ENCODE results near the gene GNA12. TPM values are rescaled to one million over a fixed set of nuclear protein-coding genes. Genes with fewer than 3 reads are reported as not detected.
A peak's percentile ranks its signal among the peaks of the same experiment; 100 is the strongest.

GNA12 gene
- polyA plus RNA-seq, 1 donor (not counting 4 experiments of a cell fraction or from before 2014, with no cell fraction given) = 35.5 TPM

DNA sequence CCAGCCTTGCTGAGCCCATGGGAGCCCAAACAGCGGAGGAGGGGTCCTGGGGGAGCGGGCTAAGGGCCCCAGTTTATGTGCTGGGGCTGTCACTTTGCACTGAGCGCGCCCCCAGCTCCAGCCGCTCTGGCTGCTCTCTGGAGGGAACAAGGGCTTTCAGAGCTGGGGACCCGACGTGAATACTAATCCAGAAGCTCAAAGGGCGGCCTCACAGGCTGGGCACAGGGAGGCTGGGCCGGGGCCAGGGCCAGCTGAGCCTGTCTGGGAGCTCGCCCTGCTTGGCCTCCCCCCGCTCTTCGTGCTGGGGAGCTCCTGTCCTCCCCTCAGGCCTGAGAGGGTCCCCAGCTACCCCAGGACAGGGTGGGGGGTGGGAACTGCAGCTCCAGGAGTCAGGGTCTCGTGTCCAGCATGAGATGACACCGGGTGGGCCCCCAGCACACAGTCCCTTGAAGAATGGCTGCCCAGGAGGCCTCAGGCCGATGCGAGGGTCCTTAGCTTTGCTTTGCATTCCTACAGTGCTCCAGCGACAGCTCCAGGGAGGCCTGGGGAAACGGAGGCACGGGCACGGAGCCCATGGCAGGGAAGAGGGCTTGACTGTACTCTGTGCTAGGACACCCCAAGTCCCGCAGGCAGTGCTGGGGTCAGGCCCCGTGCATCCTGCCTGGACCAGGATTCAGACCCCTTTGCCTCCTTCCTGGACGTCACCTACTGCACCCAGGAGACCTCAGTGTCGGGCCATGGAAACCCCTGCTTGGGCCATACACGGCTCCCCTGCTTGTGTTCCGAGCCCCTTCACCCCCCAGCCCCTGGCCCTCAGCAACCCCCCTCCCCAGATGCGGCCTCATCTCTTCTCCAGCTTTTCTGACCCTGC lies 161.9 kb downstream of the GNA12 start:
- Histone ChIP-seq H3K9me1 (ENCODE audit: control insufficient read depth, extremely low read depth, insufficient read depth, low read length) (no peaks in the 10 kb centered on the region), H3K9ac (ENCODE audit: control insufficient read depth, extremely low read depth, insufficient read depth, low read length) (no peak overlapping the region), H3K36me3 (ENCODE audit: control insufficient read depth in 2 of 2, extremely low read depth in 1 of 2, insufficient read depth in 2 of 2, low read length in 2 of 2) (no peaks in the 10 kb centered on the region), H3K4me1 (ENCODE audit: control insufficient read depth, extremely low read depth, insufficient read depth, low read length) (no peaks in the 10 kb centered on the region), H3K27ac (ENCODE audit: control insufficient read depth, insufficient read depth, low read length) (no peak overlapping the region), H3K4me2 (ENCODE audit: control insufficient read depth, extremely low read depth, insufficient read depth, low read depth, low read length) (no peak overlapping the region), H3K27me3 (ENCODE audit: control insufficient read depth, extremely low read depth, insufficient read depth, low read length) (peaks cover 29% of the 10 kb centered on the region), H2AFZ (ENCODE audit: control insufficient read depth, low read length) (no peak overlapping the region), H3K4me3 (ENCODE audit: control insufficient read depth in 2 of 3, extremely low read depth in 1 of 3, insufficient read depth in 2 of 3, low read depth in 1 of 3, low read length in 3 of 3) (no peak overlapping the region), H3K9me3 (ENCODE audit: control insufficient read depth, low read depth, low read length) (no peaks in the 10 kb centered on the region), H3K79me2 (ENCODE audit: control insufficient read depth, insufficient read depth, low read length) (no peaks in the 10 kb centered on the region), H4K20me1 (ENCODE audit: control insufficient read depth, extremely low read depth, insufficient read depth, low read length) (peaks cover 2% of the 10 kb centered on the region)
- dilution Hi-C loops (cut with MboI; ENCODE audit: extremely low pct_ligation_motif_present, low sequenced_read_pairs) = no loop called here
- DNase-seq (ENCODE audit: low read depth, low spot score) (no peak), FAIRE-seq (no peak)
- TF ChIP-seq EZH2 (IDR thresholded peaks at IDR 0.05; ENCODE audit: low read length) = no peak

GRCh38 chr7:2680792-2681490 lies 163.2 kb downstream of the GNA12 start:
- no peaks in the 10 kb centered on the region for H3K9me1 ChIP-seq (ENCODE audit: control insufficient read depth, extremely low read depth, insufficient read depth, low read length)
- DNase-seq (ENCODE audit: low read depth, low spot score) = peak; percentile 13
- TF ChIP-seq CTCF (optimal IDR thresholded peaks at IDR 0.05 in 1 of 3, IDR thresholded peaks at IDR 0.05 in 1 of 3, conservative IDR thresholded peaks at IDR 0.05 in 1 of 3; ENCODE audit: extremely low read depth in 1 of 3, insufficient read depth in 2 of 3, low read length in 3 of 3) (peak; percentile 62 to 93 (median 82)), EZH2 (IDR thresholded peaks at IDR 0.05; ENCODE audit: low read length) (no peak)
- H2AFZ ChIP-seq (ENCODE audit: control insufficient read depth, low read length) = no peak overlapping the region
- no peak overlapping the region for H3K4me3 ChIP-seq (ENCODE audit: control insufficient read depth in 2 of 3, extremely low read depth in 1 of 3, insufficient read depth in 2 of 3, low read depth in 1 of 3, low read length in 3 of 3)
- H3K27ac ChIP-seq (ENCODE audit: control insufficient read depth, insufficient read depth, low read length) = no peak overlapping the region
- peaks cover 2% of the 10 kb centered on the region for H4K20me1 ChIP-seq (ENCODE audit: control insufficient read depth, extremely low read depth, insufficient read depth, low read length)
- no peaks in the 10 kb centered on the region for H3K9me3 ChIP-seq (ENCODE audit: control insufficient read depth, low read depth, low read length)
- no peak overlapping the region for H3K9ac ChIP-seq (ENCODE audit: control insufficient read depth, extremely low read depth, insufficient read depth, low read length)
- no peaks in the 10 kb centered on the region for H3K36me3 ChIP-seq (ENCODE audit: control insufficient read depth in 2 of 2, extremely low read depth in 1 of 2, insufficient read depth in 2 of 2, low read length in 2 of 2)
- H3K4me1 ChIP-seq (ENCODE audit: control insufficient read depth, extremely low read depth, insufficient read depth, low read length) = no peaks in the 10 kb centered on the region
- peak; percentile 64 for FAIRE-seq
- dilution Hi-C loops (cut with MboI; ENCODE audit: extremely low pct_ligation_motif_present, low sequenced_read_pairs) = no loop called here
- no peaks in the 10 kb centered on the region for H3K79me2 ChIP-seq (ENCODE audit: control insufficient read depth, insufficient read depth, low read length)
- H3K4me2 ChIP-seq (ENCODE audit: control insufficient read depth, extremely low read depth, insufficient read depth, low read depth, low read length) = no peak overlapping the region
- H3K27me3 ChIP-seq (ENCODE audit: control insufficient read depth, extremely low read depth, insufficient read depth, low read length) = peaks cover 22% of the 10 kb centered on the region

Data from keratinocyte (primary cell).